Measurements from ENCODE around the gene ANAPC13.

GRCh38 chr3:134430174-134430573, 55.6 kb downstream of the ANAPC13 start:
- TF ChIP-seq HDGF (IDR thresholded peaks at IDR 0.05; ENCODE audit: borderline replicate concordance): no peak
- TF ChIP-seq SP1 (IDR thresholded peaks at IDR 0.05): no peak
- TF ChIP-seq ZNF384 (IDR thresholded peaks at IDR 0.05): no peak
- TF ChIP-seq FOXM1 (IDR thresholded peaks at IDR 0.05; ENCODE audit: borderline replicate concordance): no peak
- TF ChIP-seq PKNOX1 (IDR thresholded peaks at IDR 0.05): no peak
- no peak for TF ChIP-seq ELF4 (IDR thresholded peaks at IDR 0.05)
- no peak for TF ChIP-seq BHLHE40 (IDR thresholded peaks at IDR 0.05; ENCODE audit: borderline replicate concordance)
- no peak for TF ChIP-seq FOXA1 (IDR thresholded peaks at IDR 0.05)
- no peak for TF ChIP-seq SUZ12 (IDR thresholded peaks at IDR 0.05)
- no peak for TF ChIP-seq FOXK2 (IDR thresholded peaks at IDR 0.05)
- TF ChIP-seq TARDBP (IDR thresholded peaks at IDR 0.05): no peak
- TF ChIP-seq NFRKB (IDR thresholded peaks at IDR 0.05): no peak
- no peak for TF ChIP-seq LEF1 (IDR thresholded peaks at IDR 0.05; ENCODE audit: borderline replicate concordance)
- no peak for TF ChIP-seq ARNT (IDR thresholded peaks at IDR 0.05)
